Measurements from ENCODE around the gene RFK.
"Not testable (repeated sequence)": the region's sequence is repeated elsewhere in the genome, so short reads cannot be mapped to it uniquely, and the experiment has no call there.

Gene RFK

GRCh38 chr9:76394195-76394959 is at the start of gene RFK:
TSS of gene RFK (minus strand) at chr9:76394426. CDS start at chr9:76394171, 255 bp downstream.
- DNase-seq = peak; percentile 92

DNA sequence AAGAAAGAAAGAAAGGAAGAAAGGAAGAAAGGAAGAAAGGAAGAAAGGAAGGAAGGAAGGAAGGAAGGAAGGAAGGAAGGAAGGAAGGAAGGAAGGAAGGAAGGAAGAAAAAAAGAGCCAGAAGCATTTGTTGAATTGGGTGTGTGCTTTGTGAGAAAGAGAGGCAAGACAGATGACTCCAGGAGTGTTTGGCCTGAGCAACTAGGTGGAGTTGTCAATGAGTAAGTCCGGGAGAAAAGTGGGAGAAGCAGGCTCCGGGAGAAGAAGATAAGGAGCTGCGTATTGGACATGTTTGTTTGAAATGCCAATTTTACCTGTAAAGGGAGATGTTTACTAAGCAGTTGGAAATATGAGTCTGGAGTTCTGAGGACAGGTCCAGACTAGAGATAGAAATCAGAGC is 49.7 kb upstream of the RFK start:
- no peak for DNase-seq

DNA sequence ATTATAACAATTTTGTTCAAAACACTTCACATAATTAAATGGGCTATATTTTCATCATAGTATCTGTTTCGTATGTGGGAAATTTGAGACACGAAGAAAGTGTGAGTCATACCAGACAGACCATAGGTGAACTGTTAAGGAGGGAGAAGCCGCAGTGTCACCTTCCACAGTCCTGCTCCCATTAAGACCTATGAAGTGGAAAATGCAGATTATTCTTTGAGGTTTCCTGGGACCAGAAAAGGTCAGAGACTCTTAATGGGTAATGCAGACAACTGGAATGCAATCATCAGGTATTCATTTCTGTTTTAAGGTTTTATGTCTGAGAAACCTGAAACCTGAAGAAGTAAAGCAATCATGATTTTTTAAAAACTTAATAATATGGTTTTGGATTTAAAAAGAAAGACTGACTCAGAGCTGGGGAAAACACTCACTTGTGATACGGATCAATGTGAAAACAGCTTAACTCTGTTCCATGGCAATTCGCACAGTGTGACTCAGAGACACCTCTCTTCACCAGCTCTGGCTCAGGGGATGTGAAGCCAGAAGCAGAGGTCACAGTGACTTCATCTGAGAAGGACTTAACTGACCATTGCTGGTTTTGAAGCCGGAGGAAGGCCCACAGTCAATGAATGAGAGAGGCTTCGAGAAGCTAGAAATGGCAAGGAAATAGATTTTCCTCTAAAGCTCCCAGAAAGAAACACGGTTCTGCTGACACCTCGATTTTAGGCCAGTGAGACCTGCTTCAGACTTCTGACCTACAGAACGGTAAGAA is 47.5 kb upstream of the RFK start:
- DNase-seq = peak; percentile 45

DNA sequence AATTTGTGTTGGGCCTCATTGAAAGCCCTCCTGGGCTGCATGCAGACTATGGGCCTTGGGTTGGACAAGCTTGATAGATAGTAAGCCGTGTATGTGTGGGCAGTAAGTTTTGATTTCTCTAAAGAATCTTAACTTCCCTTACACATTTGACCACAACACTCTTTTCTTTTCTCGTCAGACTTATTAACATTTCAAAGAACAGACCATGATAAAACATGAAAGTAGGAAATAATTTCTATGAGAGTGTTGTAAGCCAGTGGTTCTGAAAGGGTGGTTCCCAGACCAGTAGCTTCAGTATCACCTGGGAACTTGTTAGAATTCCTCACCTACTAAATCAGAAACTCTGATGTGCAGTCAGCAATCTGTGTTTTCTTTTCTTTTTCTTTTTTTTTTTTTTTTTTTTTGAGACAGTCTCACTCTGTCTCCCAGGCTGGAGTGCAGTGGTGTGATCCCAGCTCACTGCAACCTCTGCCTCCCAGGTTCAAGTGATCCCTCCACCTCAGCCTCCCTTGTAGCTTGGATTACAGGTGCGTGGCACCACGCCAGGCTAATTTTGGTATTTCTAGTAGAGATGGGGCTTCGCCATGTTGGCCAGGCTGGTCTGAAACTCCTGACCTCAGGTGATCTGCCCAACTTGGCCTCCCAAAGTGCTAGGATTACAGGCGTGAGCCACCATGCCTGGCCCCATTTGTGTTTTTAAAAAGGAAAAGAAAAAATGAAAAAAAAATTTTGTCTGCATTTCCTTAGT is 44.8 kb upstream of the RFK start:
- DNase-seq = no peak

DNA sequence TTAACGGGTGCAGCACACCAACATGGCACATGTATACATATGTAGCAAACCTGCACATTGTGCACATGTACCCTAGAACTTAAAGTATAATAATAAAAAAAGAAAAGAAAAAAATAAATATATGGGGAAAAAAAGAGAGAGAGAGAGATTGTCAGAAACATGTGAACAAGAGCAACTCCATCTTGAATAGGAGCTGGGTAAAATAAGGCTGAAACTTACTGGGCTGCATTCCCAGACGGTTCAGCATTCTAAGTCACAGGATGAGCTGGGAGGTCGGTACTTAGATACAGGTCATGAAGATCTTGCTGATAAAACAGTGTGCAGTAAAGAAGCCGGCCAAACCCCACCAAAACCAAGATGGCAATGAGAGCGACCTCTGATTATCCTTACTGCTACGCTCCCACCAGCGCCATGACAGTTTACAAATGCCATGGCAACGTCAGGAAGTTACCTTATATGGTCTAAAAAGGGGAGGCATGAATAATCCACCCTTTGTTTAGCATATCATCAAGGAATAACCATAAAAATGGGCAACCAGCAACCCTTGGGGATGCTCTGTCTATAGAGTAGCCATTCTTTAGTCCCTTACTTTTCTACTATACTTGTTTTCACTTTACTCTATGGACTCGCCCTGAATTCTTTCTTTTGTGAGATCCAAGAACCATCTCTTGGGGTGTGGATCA is 42.9 kb upstream of the RFK start:
- DNase-seq = not testable (repeated sequence)

- not testable (repeated sequence) for DNase-seq
Measured at GRCh38 chr9:76434897-76435296, 40.7 kb upstream of the RFK start.

DNA sequence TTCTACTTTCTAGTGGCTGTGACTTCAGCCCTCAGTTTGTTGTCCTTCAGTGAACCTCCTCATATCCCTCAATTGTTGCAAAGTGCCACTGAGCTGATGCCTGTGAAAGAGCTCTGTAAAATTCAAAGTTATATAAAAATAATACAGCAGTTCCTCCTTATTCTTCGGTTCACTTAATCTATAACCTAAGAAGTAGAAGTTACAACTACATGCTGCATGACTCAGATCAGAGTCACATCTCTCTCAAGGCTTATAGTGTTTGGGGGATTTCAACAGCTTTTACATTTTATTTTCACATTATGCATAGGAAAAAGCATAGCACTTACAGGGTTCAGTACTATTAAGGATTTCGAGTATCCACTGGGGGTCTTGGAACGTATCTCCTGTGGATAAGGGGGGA is 39.6 kb upstream of the RFK start:
- no peak for DNase-seq

GRCh38 chr9:76433406-76433805 is 39.2 kb upstream of the RFK start:
- DNase-seq = no peak

DNA sequence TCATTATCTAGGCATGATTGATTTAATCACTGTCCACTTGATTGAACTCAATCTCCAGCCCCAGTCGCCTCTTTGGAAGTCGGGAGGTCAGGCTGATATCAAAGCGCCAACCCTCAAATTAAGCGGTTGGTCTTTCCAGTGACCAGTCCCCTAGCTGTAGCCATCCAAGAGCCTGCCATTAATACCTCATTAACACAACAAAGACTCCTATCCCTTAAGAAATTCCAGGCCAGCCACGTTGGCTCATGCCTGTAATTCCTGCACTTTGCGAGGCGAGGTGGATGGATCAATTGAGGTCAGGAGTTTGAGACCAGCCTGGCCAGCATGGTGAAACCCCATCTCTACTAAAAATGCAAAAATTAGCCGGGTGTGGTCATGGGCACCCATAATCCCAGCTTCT is 37.4 kb upstream of the RFK start:
- DNase-seq = no peak

GRCh38 chr9:76426807-76427419 is 32.7 kb upstream of the RFK start:
- DNase-seq = no peak

- no peak for DNase-seq
Measured at GRCh38 chr9:76425677-76426453, 31.6 kb upstream of the RFK start.

DNA sequence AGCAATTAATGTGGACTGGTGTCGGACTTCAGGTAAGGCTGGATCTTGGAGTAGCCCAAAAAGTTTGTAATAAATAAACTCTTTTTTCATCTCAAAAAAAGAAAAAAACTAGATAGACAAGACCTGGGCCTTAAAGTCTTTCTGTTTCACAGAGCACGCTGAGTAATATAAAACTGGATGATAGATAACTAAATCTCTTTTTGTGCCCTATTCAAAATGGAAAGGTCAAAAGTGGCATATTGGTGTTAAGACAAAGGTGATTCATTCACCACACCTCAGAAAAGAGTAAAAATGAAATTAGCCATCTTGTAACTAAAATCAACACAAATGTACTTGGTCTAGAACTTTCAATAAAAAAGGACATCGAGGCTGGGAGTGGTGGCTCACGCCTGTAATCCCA is 30.3 kb upstream of the RFK start:
- DNase-seq = no peak

DNA sequence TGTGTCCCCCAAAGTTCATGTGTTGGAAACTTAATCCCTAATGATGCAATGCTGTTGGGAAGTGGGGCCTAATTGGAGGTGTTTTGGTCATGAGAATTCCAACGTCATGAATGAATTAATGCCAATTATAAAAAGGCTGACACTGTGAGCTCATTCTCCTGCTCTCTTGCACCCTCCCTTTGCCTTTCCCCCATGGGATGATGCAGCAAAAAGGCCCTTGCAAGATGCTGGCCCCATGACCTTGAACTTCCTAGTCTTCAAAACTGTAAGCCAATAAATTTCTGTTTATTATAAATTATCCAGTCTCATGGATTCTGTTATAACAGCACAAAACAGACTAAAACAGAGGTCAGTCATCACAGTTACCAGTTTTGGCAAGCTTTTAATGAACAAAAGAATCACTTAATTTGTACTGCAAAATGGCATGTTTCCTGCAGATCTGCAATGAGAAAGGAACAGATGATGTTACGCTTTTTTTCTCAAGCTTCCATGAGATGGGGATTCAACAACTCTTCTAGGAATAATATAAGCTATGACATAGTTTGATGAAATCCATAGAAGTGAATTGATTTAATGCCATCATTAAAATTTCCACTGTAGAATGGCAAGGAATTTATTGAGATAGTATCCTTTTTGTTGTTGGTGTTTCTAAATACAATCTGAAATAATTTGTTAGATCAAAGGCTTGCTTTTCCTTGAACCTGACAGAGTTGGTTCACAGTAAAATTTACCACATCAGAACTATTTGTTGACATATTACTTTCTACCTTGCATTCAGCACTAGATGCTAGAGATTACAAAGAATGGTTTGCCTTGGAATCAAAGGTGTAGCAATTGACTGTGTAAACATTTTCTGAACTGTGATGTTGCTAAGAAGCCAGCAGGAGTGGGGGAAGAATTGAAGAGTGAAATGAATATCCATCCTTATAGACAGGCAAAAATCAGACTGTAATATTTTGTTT is 29.3 kb upstream of the RFK start:
- DNase-seq = peak; percentile 32

DNA sequence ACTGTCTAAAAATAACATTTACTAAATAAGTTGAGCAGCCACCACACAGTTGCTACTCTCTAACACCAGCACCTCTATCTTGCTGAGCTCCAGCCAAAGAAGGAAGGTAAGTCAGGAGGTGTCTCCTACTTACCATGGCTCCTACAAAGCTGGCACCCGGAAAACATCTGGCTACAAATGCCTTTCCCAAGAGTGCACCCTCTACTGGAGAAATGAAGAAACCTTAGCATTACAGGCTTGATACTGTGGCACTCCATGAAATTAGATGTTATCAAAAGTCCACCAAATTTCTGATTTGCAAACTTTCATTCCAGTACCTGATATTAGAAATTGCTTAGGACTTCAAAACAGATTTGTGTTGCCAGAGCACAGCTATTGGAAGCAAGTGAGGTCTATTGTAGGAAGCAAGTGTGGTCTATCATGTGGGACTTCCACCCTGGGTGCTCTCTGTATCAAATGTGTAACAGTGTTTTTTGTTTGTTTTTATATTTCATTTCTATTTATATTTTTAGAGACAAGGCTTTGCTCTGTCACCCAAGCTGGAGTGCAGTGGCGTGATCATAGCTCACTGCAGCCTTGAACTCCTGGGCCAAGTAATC is 25.7 kb upstream of the RFK start:
- DNase-seq = peak; percentile 17

GRCh38 chr9:76417394-76417793 is 23.2 kb upstream of the RFK start:
- DNase-seq = no peak

GRCh38 chr9:76415731-76416130 is 21.5 kb upstream of the RFK start:
- DNase-seq = no peak

DNA sequence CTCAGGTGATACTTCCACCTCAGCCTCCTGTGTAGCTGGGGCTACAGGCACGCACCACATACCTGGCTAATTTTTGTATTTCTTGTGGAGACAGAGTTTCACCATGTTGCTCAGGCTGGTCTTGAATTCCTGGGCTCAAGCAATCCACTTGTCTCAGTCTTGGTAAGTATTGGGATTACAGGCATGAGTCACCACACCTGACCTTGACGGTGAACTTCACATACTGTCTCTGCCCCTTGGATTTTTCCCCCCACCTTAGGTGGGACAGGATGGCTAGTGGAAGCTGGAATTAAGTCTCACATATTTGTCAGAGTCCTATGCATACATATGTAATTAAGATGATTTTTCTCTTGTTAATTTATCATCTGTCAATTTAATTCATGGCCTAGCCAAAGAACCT is 20.9 kb upstream of the RFK start:
- DNase-seq = no peak

DNA sequence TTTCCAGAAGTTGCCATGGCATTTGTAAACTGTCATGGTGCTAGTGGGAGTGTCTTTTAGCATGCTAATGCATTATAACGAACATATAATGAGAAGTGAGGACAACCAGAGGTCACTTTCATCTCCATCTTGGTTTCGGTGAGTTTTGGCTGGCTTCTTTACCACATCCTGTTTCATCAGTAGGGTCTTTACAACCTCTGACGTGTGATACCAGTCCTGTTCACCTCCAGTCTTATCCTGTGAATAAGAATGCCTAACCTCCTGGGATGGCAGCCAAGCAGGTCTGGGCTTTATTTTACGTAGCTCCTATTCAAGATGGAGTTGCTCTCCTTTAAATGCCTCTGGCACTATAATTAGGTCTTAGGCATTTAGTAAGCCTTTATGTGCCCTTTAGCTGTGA is 20.4 kb upstream of the RFK start:
- no peak for DNase-seq

DNA sequence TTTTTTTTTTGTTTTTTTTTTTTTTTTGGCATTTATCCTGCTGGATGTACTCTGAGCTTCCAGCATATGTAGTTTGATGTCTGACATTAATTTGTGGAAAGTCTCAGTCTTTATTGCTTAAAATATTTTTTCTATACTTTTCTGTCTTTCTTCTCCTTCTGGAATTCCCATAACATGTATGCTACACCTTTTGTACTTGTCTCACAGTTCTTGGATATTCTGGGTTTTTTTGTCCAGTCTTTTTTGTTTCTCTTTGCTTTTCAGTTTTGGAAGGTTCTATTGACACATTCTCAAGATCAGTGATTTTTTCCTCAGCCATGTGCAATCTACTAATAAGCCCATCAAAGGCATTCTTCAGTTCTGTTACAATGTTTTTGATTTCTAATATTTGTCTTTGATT is 19.4 kb upstream of the RFK start:
- DNase-seq = no peak

GRCh38 chr9:76412638-76413037 is 18.4 kb upstream of the RFK start:
- no peak for DNase-seq
